ENCODE results near the gene CR1L. TPM values are rescaled to one million over a fixed set of nuclear protein-coding genes. Genes with fewer than 3 reads are reported as not detected.
"Not testable (repeated sequence)": the region's sequence is repeated elsewhere in the genome, so short reads cannot be mapped to it uniquely, and the experiment has no call there.

Gene CR1L
- total RNA-seq, 1 donor from 2014 or later = not detected

DNA sequence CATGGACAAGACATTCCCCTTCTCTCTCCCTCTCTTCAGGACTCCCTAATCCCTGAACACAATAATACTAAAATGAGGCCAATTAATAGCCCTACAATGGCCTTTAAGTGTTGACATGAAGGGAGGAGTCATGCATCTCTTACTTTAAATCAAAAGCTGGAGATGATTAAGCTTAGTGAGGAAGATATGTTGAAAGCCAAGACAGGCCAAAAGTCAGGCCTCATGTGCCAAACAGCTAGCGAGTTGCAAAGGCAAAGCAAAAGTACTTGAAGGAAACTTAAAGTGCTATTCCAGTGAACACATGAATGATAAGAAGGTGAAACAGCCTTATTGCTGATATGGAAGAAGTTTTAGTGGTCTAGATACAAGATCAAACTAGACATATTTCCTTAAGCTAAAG is 57.4 kb downstream of the CR1L start:
- no peaks in the 10 kb centered on the region for H3K27me3 ChIP-seq
- H3F3A ChIP-seq (ENCODE audit: low read depth) = no peaks in the 10 kb centered on the region
- no peaks in the 10 kb centered on the region for H3K4me1 Mint-ChIP-seq
- H3K9me3 Mint-ChIP-seq = no peaks in the 10 kb centered on the region
- no peaks in the 10 kb centered on the region for H3K79me2 ChIP-seq (ENCODE audit: low read depth)
- H3K4me3 Mint-ChIP-seq = no peak overlapping the region
- H3K9ac ChIP-seq = no peak overlapping the region
- no peaks in the 10 kb centered on the region for H3K36me3 ChIP-seq
- no peak overlapping the region for H3K27ac ChIP-seq
- no peaks in the 10 kb centered on the region for H3K36me3 Mint-ChIP-seq
- no peaks in the 10 kb centered on the region for H3K9me3 ChIP-seq (ENCODE audit: low read depth)
- H3K27ac Mint-ChIP-seq = no peak overlapping the region
- no peaks in the 10 kb centered on the region for H3K27me3 Mint-ChIP-seq (ENCODE audit: insufficient read depth, low read depth)
- H4K20me1 ChIP-seq (ENCODE audit: low read depth) = no peaks in the 10 kb centered on the region
- H2AFZ ChIP-seq (replicated peaks) = no peak overlapping the region
- no peaks in the 10 kb centered on the region for H3K4me1 ChIP-seq
- H3K4me2 ChIP-seq = no peak overlapping the region
- DNase-seq (ENCODE audit: low spot score) = no peak
- H3K4me3 ChIP-seq = no peak overlapping the region
- TF ChIP-seq, protein P1, sequence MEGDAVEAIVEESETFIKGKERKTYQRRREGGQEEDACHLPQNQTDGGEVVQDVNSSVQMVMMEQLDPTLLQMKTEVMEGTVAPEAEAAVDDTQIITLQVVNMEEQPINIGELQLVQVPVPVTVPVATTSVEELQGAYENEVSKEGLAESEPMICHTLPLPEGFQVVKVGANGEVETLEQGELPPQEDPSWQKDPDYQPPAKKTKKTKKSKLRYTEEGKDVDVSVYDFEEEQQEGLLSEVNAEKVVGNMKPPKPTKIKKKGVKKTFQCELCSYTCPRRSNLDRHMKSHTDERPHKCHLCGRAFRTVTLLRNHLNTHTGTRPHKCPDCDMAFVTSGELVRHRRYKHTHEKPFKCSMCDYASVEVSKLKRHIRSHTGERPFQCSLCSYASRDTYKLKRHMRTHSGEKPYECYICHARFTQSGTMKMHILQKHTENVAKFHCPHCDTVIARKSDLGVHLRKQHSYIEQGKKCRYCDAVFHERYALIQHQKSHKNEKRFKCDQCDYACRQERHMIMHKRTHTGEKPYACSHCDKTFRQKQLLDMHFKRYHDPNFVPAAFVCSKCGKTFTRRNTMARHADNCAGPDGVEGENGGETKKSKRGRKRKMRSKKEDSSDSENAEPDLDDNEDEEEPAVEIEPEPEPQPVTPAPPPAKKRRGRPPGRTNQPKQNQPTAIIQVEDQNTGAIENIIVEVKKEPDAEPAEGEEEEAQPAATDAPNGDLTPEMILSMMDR (IDR thresholded peaks at IDR 0.05) = no peak
- no peak for TF ChIP-seq EZH2 (IDR thresholded peaks at IDR 0.05)
- TF ChIP-seq EZH2phosphoT487 (IDR thresholded peaks at IDR 0.05) = no peak

DNA sequence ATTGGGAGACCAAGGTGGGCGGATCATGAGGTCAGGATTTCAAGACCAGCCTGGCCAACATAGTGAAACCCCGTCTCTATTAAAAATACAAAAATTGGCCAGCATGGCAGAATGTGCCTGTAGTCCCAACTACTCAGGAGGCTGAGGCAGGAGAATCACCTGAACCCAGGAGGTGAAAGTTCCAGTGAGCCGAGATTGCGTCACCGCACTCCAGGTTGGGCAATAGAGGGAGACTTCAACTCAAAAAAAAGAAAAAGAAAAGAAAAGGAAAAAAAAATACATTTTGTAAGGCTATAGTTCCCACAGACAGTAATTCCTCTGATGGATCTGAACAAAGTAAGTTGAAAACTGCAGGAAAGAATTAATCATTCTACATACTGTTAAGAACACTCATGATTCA is 58.8 kb downstream of the CR1L start:
- Mint-ChIP-seq H3K4me1 (no peaks in the 10 kb centered on the region), H3K27me3 (ENCODE audit: insufficient read depth, low read depth) (no peaks in the 10 kb centered on the region), H3K36me3 (no peaks in the 10 kb centered on the region), H3K27ac (no peak overlapping the region), H3K9me3 (no peaks in the 10 kb centered on the region), H3K4me3 (no peak overlapping the region)
- H3K4me3 ChIP-seq = no peak overlapping the region
- H3K9me3 ChIP-seq (ENCODE audit: low read depth) = no peaks in the 10 kb centered on the region
- H4K20me1 ChIP-seq (ENCODE audit: low read depth) = no peaks in the 10 kb centered on the region
- no peak for TF ChIP-seq EZH2phosphoT487 (IDR thresholded peaks at IDR 0.05)
- TF ChIP-seq, protein P1 (IDR thresholded peaks at IDR 0.05) = no peak
- TF ChIP-seq EZH2 (IDR thresholded peaks at IDR 0.05) = no peak
- H2AFZ ChIP-seq (replicated peaks) = no peak overlapping the region
- no peaks in the 10 kb centered on the region for H3K27me3 ChIP-seq
- H3K4me2 ChIP-seq = no peak overlapping the region
- no peaks in the 10 kb centered on the region for H3K79me2 ChIP-seq (ENCODE audit: low read depth)
- no peak overlapping the region for H3K9ac ChIP-seq
- H3F3A ChIP-seq (ENCODE audit: low read depth) = no peaks in the 10 kb centered on the region
- no peaks in the 10 kb centered on the region for H3K4me1 ChIP-seq
- no peak for DNase-seq (ENCODE audit: low spot score)
- H3K27ac ChIP-seq = no peak overlapping the region
- H3K36me3 ChIP-seq = no peaks in the 10 kb centered on the region

DNA sequence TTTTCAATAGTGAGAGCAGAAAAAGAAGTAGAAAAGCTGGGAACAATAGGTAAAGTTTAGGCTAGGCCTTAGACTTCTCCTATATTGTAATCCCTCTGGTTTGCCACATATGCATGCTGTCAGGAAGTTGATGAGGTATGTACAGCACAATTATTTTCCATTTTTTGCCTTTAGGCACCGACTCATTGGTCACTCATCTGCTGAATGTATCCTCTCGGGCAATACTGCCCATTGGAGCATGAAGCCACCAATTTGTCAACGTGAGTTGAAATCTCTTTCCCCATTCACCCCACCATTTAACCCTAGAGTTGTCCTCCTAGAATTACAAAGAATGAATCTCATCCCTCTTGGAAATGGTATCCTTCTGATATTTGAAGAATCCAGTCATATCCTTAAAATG is 63.1 kb downstream of the CR1L start:
- H3K9ac ChIP-seq; H3K4me2 ChIP-seq; H3K4me1 ChIP-seq; DNase-seq (ENCODE audit: low spot score); H4K20me1 ChIP-seq (ENCODE audit: low read depth); H3K27ac ChIP-seq; H3K9me3 ChIP-seq (ENCODE audit: low read depth); H3K79me2 ChIP-seq (ENCODE audit: low read depth); H3K36me3 Mint-ChIP-seq; H3K4me3 Mint-ChIP-seq; H3K27me3 Mint-ChIP-seq (ENCODE audit: insufficient read depth, low read depth); H3K9me3 Mint-ChIP-seq; H3K27ac Mint-ChIP-seq; H2AFZ ChIP-seq (replicated peaks); H3K36me3 ChIP-seq; H3K4me3 ChIP-seq; H3K27me3 ChIP-seq; H3F3A ChIP-seq (ENCODE audit: low read depth): not testable (repeated sequence)
- peaks cover 10% of the 10 kb centered on the region for H3K4me1 Mint-ChIP-seq

DNA sequence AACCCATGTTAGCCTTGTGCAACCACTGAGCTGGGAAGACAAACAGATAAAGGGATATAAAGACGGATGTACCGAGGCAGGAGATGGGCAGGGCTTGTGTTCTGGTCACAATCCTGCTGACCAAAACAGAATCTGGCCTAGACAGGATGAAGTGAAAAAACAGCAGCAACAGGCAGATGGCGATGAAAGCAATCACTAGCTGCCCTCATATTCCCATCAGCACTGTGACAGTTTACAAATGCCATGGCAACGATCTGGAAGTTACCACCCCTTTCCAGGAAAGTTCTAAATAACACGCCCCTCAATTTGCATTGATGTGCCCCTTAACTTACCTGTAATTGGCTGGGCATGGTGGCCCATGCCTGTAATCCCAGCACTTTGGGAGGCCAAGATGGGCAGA is 66.4 kb downstream of the CR1L start:
- Mint-ChIP-seq H3K36me3 (no peaks in the 10 kb centered on the region), H3K27me3 (ENCODE audit: insufficient read depth, low read depth) (peaks cover 4% of the 10 kb centered on the region), H3K4me3 (no peak overlapping the region), H3K4me1 (peaks cover 10% of the 10 kb centered on the region), H3K27ac (no peak overlapping the region), H3K9me3 (peaks cover 7% of the 10 kb centered on the region)
- Histone ChIP-seq H3K4me1 (no peaks in the 10 kb centered on the region), H3K27me3 (no peaks in the 10 kb centered on the region), H2AFZ (replicated peaks) (no peak overlapping the region), H3K79me2 (ENCODE audit: low read depth) (no peaks in the 10 kb centered on the region), H4K20me1 (ENCODE audit: low read depth) (no peaks in the 10 kb centered on the region), H3K27ac (no peak overlapping the region), H3F3A (ENCODE audit: low read depth) (no peaks in the 10 kb centered on the region), H3K9ac (no peak overlapping the region), H3K36me3 (no peaks in the 10 kb centered on the region), H3K9me3 (ENCODE audit: low read depth) (no peaks in the 10 kb centered on the region), H3K4me2 (no peak overlapping the region), H3K4me3 (no peak overlapping the region)
- no peak for TF ChIP-seq EZH2 (IDR thresholded peaks at IDR 0.05)
- TF ChIP-seq, protein P1 (IDR thresholded peaks at IDR 0.05) = no peak
- no peak for TF ChIP-seq EZH2phosphoT487 (IDR thresholded peaks at IDR 0.05)
- peak; percentile 2 for DNase-seq (ENCODE audit: low spot score)

DNA sequence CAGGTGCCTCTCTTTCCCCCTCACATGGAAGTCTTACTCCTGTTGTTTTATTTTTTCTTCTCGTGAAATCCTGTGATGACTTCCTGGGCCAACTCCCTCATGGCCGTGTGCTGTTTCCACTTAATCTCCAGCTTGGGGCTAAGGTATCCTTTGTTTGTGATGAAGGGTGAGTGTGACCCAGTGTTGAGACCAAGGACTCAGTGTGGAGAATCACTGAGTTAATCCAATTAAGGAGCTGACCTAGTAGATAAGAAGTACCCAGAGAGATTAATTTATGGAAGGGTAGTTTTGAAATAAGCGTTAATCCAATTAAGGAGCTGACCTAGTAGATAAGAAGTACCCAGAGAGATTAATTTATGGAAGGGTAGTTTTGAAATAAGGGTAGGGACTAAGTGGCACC is 67.8 kb downstream of the CR1L start:
- not testable (repeated sequence) for H2AFZ ChIP-seq (replicated peaks); H3K9me3 ChIP-seq (ENCODE audit: low read depth); H3K27ac Mint-ChIP-seq; H3K27me3 ChIP-seq; H3K9me3 Mint-ChIP-seq; H3K79me2 ChIP-seq (ENCODE audit: low read depth); H3F3A ChIP-seq (ENCODE audit: low read depth); H4K20me1 ChIP-seq (ENCODE audit: low read depth); H3K9ac ChIP-seq; H3K4me1 ChIP-seq; H3K4me3 ChIP-seq; H3K4me2 ChIP-seq; H3K27me3 Mint-ChIP-seq (ENCODE audit: insufficient read depth, low read depth); H3K36me3 Mint-ChIP-seq; H3K4me3 Mint-ChIP-seq; H3K27ac ChIP-seq; H3K36me3 ChIP-seq
- H3K4me1 Mint-ChIP-seq = peaks cover 10% of the 10 kb centered on the region
- peak; percentile 3 for DNase-seq (ENCODE audit: low spot score)
